GM21526 (cell line): ENCODE results near the gene HDAC8.
A peak's percentile ranks its signal among the peaks of the same experiment; 100 is the strongest.
"Not testable (repeated sequence)": the region's sequence is repeated elsewhere in the genome, so short reads cannot be mapped to it uniquely, and the experiment has no call there.

Experiments
- ATAC-seq: cut with Tn5 transposase; IDR thresholded peaks from one replicate; pipeline ENCODE4 v1.9.1; 2021; ENCODE audit warnings: moderate library complexity; ENCODE audit not compliant: unreplicated experiment, low FRiP score

Gene HDAC8

DNA sequence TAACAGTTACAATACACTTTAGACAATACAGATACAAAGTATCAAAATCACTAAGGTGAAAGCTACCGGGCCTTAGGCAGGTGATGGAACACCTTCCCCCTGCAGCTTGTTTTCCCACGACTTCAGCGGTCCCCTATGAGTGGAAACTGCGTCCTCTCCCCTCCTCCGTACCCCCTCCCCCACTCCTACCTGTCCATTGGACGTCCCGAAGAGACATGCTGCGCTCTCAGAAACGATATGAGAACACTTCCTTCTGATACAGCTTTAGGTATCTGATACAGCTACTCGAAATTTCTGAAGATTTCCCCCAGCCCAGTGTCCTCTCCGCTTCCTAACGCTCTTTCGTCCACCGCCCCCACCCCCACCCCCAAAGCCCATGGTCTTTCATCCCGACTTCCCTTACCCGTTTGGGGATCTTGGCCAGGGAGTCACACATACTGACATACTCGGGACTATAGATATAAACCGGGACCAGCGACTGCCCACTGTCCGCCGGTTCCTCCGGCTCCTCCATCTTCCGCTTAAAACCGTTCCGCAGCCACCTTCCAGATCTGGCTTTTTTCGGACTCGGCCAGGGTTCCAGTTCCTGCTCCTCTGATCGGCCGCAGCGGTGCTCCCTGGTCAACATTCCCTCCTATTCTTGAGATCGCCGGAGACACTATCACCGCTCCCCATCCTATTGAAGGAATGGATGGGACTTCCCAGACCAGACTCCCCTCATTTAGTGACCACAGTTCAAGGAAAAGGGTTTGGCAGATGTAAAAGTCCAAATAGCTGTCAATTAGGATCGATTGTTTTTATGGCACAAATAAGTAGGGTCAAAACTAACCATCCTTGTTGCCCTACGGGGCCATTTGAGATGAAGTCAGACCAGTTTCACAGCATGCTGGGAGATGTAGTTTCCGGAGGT, at the start of gene HDAC8:
HDAC8 (minus strand) TSS at position 596 of the 910 bp plus-strand sequence; CDS start at position 514, 82 bp downstream.
- peak; percentile 96 for ATAC-seq

DNA sequence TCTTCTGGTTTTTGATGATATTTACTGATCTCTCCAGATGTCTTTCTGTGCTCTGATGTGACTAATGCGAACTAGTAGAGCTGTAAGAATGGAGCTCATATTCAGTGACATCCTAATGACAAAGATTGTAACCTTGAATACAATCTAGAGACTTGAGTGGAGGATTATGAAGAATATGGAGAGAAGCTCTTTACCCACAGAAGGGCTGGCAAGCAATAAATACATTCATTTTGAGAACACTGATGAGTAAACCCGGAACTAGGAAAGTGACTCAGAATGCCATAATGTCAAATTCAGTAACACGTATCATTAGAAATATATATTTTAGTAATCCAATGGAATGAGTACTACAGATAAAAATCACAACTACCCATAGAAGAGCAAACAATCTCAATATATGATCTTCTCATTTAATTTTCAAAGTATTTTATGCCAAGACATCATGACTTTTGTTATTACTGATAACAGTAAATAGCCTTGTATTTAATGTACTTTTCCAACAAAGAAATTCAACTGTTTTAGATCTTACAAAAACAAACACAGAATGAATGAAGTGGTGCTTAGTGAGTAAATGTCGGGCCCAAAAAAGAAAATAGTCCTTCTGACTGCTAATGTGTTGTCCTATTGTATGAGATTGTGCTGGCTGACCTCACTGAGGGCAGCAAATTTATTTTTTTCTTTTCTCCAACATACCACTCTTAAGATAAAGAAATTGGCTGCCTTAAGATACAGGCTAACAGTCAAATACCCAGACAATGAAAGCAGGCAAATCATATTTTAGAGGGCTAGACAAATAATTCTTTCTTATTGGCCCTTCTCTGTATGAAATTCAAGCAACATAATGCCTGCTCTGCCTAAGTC, 49.2 kb upstream of the HDAC8 start:
- ATAC-seq: peak; percentile 78

DNA sequence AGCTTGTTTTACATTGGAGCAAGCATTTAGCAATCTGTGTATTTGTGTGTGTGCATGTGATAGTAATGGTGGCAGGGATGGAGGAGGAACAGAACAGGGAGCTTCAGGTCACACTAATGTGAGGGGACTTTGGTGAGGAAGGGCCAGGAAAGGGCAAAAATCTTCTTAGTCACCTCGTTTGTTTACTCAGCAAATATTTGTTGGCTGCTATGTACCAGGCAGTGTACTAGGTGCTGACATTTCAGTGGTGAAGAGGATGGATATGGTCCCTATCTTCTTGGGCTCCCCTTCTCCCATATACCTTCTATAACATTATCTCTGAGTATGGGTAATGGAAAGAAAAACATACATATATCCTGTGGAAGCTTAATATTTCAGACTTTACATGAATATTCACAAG, 48.5 kb upstream of the HDAC8 start:
- ATAC-seq: no peak

DNA sequence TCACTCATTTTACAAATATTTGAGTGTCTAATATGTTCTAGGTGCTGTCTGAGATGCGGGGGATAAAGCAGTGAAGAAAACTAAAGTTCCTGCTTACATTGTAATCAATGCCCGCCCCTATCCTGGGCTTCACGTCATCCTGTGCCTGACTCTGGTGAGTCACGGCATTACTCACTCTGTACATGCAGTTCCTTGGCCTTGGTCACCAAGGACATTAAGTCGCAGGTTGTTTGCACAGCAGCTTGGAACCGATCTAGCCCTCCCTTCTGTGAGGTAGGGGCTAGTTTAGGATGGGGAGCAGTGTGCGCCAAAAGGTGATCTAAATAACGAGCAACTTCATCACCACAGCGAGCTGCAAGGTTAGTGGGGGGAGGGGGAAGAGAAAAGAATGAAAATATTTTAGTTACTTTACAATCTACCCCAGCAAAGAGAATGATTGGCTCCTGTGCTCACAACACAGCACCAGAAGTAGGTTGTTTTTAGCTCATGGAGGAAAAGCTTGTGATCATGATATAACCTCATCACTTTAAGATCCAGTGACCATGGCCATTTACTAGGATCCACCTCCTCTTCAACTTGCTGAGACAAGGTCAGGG, 48.0 kb upstream of the HDAC8 start:
- no peak for ATAC-seq

DNA sequence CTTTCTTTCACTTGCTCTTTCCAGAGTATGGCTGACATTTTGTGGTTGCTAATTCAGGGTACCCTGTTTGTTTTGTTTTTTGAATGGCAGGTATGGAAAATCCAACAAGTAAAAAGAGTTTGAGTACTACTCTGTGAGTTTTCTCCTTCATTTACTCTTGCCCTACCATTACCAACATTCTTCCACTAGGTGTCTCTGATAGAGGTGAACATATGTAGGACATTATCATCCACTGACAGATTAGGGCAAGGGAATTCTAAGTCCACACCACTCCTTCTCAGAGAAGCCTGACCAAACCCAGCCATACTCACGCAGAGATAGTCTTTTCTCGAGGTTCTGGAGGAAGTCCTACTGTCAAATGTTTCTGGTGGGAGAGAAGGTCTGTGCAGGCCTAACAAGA, 36.7 kb upstream of the HDAC8 start:
- no peak for ATAC-seq

DNA sequence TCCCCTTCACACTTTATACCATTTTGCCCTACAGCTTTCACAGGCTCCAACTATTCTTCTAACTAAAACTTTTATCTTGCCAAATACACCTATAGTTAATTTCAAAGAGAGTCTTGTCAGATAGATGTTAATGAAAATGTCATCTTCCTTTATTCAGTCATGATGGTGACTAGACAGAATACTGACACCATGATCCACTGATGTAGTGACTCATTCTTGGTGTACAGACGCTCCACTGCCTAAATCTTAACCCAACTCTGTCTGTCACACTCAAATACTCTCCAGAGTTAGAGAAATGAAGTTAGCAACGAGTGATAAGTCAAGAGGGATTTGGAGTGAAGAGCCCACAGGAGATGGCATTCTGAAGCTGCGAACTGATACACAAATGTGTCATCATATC, 32.1 kb upstream of the HDAC8 start:
- ATAC-seq: no peak

DNA sequence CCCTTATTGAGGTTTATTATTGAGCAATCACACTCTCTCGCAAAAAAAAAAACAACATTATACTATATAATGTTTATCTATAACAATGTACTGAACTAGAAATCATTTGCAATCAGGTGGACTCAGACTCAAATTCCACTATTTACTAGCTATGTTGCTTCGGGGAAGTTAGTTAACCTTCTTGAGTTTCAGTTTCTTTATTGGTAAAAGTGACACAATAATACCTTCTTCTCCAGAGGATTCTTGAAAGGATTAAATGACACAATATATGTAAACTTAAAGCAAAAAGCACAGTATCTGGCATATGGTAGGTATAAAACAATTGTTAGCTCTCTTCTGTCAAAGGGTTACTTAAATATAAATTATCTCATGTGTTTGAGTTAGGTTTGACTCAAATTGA, 31.5 kb upstream of the HDAC8 start:
- no peak for ATAC-seq

DNA sequence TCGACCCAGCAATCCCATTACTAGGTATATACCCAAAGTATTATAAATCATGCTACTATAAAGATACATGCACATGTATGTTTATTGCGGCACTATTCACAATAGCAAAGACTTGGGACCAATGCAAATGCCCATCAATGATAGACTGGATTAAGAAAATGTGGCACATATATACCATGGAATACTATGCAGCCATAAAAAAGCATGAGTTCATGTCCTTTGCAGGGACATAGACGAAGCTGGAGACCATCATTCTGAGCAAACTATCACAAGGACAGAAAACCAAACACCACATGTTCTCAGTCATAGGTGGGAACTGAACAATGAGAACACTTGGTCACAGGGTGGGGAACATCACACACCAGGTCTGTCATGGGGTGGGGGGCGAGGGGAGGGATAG, 18.4 kb upstream of the HDAC8 start:
- ATAC-seq: not testable (repeated sequence)

DNA sequence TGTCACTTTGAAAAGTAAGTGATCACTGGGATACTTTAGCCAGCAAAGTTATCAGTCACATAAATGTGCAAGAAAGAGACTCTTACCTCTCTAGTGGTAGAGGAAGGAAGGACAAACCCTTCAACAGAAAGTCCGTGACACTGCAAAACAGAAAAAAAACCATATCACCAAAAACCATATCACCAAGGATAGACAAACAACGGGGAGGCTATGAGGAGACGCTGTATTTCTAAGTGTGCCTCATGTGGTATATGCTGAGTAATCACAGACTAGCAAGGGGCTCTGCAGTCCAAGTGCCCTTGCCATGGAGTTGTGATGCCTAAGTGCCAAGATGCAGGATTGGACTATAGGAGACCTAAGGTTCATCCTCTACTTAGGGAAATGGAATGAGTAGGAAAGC, 11.5 kb upstream of the HDAC8 start:
- ATAC-seq: no peak

DNA sequence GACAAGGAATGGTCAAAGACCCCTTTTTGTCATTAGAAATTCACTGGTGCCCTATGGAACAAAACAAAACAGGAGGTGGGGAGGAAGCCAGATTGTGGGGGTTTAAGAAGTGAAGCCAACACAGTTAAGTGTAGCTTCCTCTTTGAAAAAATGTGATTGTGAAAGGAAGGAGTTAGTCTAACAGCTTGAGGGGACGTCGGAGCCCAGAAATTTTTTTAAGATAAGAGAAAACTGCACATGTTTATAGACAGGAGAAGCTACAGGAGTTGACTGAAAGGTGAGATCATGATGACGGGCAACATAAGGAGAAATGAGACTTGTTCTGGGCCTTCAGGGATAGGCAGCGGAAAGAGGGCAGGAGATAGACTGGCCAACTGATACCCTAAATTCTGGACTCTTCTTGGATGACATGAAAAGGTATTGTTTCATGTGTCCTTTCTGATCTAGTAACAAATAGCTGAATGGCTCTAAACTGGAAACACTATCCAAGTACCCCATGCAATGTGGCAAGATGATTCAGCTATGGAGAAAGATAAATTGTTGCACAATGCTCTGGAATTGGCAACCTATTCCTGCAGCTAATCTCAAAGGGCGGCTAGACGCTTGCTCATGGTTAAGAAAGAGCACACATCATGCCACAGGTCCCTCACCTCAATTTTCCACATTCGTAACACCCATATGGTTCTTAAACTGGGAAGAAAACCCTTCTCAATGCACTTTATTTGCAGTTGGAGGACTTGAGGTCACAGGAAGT, 3.7 kb upstream of the HDAC8 start:
- no peak for ATAC-seq

DNA sequence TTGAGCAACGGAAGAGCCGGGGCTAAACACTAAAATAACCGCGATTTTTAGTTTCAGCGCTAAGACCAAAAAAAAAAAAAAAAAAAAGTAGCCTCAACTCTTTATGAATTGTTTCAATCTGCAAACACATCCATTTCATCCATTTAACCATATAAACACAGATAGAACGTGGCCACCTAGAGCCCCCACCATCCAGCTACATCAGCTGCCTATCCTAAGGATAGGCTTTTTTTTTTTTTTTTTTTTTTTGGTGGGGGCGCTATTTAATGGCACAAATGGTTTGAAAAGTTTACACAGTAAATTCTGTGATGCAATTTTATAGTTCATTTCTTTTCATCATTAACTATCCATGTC, 492 bp upstream of the HDAC8 start:
- ATAC-seq: peak; percentile 15

DNA sequence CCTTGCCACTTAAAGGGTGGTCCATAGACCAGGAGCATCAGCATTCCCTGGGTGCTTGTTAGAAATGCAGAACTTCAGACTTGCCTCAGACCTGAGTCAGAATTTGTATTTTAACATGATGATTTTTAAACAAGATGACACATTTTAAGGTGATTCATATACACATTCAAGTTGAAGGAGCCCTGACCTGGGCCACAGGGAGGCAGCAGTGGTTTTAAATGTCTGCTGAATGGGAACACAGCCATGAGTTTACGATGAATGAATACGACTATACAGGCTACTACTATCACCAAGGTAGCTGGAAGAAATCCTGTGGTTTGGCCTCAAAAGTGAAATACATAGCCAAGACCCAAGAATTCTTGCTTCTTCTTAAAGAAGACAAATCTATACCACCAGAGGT, 2.9 kb downstream of the HDAC8 start:
- no peak for ATAC-seq

DNA sequence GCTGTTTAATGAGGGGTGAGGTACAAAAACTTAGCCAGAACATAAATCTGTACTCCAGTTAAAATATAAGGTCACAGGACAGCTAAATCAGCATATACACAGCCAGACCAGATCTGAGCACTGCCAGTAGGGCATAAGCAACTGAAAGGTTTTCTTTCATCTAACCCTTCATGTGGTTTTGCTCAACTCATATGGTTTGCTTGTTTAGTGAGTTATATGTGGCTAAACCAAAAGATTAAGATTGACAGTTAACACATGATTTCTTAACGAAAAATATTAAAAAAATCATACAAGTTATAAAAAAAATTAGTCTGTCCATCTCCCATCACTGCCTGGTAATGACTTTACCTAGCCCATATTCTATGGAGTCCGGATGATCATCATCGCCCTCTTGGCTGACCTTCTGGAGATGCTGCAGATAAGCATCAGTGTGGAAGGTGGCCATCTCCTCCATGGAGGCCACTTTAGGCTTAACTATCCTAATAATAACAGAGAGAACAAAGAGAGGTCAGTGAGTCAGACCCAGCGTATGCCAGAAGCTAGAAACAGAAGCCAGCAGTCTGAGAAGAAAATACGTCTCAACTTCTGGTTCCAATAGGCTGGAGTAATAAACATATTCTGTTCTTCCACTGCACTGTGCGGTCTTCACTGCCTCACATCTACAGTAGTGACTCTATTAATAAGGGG, 4.1 kb downstream of the HDAC8 start:
- ATAC-seq: no peak

DNA sequence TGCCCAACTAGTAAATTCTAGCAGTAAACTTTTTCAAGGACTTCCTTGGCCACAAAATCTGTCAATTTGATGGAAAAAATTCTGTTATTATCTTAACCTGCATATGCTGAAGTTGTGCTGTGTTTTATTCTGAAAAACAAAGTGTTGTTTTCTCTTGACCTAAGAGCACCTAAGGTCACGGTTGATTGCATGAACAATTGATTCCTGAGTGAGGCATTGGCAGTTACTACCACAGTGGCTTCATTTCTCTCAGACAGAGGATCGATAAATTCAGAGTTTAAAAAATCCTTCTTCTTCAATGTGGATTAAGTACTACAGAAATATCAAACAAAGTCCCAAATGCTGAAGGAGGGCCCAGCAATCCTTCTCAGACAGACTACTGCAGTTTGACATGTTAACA, 6.2 kb downstream of the HDAC8 start:
- no peak for ATAC-seq

DNA sequence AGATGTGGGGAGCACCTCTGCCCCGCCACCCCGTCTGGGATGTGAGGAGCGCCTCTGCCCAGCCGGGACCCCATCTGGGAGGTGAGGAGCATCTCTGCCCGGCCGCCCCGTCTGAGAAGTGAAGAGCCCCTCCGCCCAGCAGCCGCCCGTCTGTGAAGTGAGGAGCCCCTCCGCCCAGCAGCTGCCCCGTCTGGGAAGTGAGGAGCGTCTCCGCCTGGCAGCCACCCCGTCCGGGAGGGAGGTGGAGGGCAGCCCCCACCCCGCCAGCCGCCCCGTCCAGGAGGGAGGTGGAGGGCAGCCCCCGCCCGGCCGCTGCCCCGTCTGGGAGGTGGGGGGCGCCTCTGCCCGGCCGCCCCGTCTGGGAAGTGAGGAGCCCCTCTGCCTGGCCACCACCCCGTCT, 13.0 kb downstream of the HDAC8 start:
- not testable (repeated sequence) for ATAC-seq

DNA sequence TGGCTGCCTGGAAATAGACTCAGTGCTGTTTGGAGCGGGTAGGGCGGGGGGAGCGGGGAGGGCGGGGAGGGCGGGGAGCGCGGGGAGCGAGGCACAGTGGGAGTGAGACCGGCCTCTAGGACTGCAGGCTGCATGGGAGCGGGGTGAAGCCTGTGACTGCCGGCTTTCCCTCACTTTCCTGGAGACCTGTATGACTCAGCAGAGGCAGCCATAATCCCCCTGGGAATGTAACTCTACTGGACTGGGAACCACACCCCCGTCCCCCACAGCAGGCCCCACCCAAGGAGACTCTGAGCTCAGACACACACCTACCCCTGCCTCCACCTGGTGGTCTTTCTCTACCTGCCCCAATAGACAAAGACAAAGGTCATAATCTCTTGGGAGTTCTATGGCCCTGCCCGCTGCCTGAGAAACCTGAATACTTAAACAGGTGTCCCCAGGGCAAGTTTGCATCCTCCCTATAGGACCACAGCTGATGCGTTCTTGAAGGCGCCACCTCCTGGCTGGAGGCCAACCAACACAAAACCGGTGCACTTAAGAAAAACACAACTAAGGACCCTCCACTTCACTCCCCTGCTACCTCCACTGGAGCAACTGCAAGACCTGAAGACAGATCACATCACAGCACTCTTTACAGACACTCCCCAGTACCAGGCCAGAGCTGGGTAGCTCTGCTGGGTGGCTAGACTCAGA, 18.0 kb downstream of the HDAC8 start:
- ATAC-seq: no peak

DNA sequence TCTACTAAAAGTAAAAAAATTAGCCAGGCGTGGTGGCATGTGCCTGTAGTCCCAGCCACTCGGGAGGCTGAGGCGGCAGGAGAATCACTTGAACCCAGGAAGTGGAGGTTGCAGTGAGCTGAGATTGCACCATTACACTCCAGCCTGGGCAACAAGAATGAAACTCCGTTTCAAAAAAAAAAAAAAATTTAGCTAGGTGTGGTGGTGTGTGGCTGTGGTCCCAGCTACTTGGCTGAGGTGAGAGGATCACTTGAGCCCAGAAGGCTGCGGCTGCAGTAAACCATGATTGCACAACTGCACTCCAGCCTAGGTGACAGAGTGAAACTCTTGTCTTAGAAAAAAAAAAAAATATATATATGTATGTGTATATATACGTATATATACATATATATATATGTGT, 20.2 kb downstream of the HDAC8 start:
- ATAC-seq: not testable (repeated sequence)

DNA sequence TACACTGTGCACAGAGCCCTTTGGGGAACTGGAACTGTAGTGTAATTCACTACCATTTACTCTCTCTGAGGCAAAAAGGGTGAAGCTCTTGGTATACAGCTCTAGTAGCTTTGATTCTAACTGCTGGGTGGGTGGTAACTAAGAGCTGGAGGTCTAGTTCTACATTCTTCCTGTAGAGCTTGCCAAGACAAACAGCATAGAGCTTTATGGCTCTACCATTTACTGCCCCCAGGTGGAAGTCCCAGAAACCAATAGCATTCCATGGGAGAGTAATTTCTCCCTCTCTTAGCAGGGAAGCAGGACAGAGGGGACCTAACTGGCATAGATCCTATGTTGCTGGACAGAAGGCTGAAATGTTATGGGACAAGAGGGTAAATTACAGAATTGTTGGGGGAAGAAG, 26.7 kb downstream of the HDAC8 start:
- no peak for ATAC-seq

DNA sequence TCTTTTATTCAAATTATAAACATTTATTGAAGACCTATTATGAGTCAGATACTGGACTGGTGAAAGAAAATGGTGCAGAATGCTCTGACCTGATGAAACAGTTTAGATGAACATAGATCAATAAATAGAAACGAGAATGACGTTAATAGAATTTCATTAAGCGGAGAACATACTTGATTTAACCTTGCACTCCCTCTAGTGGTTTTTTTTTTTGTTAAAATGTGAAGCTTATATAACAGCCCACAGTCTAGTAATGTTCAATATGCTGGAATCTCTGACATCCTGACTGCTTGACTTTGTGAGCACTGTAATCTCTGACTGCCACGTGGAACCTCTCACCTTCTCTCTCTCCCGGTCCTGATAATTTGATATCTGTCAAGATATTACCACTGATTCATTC, 32.3 kb downstream of the HDAC8 start:
- no peak for ATAC-seq
